ENCODE data around the gene BPGM.
"Not testable (repeated sequence)": the region's sequence is repeated elsewhere in the genome, so short reads cannot be mapped to it uniquely, and the experiment has no call there.

The BPGM gene

DNA sequence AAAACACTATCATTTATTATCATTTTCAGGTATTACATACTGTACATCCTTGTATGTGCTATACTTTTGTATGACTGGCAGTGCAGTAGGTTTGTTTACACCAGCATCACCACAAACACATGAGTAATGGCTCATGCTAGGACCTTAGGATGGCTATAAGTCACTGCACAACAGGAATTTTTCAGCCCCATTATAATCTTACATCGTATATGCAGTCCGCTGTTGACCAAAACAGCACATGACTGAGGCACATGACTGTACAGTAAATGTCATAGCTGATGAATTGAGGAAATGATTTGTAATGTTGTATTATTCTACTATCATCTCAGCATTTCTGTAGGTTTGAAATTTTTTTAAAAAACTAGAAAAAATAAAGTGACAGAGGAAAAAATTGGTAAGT, 38.6 kb downstream of the BPGM start:
- no peak for DNase-seq (ENCODE audit: low read depth, low spot score)
- no peaks in the 10 kb centered on the region for H3K36me3 ChIP-seq (ENCODE audit: control insufficient read depth, insufficient read depth, low read length)
- no peak overlapping the region for H3K27ac ChIP-seq (ENCODE audit: low read length)
- no peak overlapping the region for H3K4me3 ChIP-seq (ENCODE audit: low read length)
- no peaks in the 10 kb centered on the region for H3K4me1 ChIP-seq (ENCODE audit: control insufficient read depth, insufficient read depth, low read length)
- no CpG with 5 or more reads among the region's 2 CpGs for WGBS (ENCODE audit: insufficient coverage, insufficient read length)
- H3K27me3 ChIP-seq (ENCODE audit: control insufficient read depth, insufficient read depth, low read length), result no peaks in the 10 kb centered on the region
- H3K9me3 ChIP-seq (ENCODE audit: control insufficient read depth, insufficient read depth, low read length), result no peaks in the 10 kb centered on the region

DNA sequence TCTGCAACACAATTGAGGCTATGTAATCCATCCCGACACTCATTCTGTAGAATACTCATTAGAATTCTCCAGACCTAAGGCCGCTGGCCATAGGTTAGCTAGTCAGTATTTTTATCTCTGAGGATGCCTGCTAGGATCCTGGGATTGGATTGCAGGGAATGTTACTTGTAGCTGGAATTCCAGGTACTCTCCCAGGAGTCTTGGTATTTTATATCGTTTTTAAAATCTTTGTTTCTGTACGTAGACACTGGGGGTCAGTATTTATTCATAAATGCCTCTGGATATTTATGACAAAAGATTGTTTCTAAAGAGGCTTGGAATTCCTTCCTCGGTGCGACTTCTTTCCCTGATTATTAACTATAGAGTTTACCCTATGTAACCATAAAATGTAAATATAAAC, 40.1 kb downstream of the BPGM start:
- no peak overlapping the region for H3K4me3 ChIP-seq (ENCODE audit: low read length)
- H3K27me3 ChIP-seq (ENCODE audit: control insufficient read depth, insufficient read depth, low read length), result no peaks in the 10 kb centered on the region
- H3K4me1 ChIP-seq (ENCODE audit: control insufficient read depth, insufficient read depth, low read length), result no peaks in the 10 kb centered on the region
- no peaks in the 10 kb centered on the region for H3K36me3 ChIP-seq (ENCODE audit: control insufficient read depth, insufficient read depth, low read length)
- WGBS (ENCODE audit: insufficient coverage, insufficient read length), result no CpG with 5 or more reads among the region's 6 CpGs
- DNase-seq (ENCODE audit: low read depth, low spot score), result no peak
- H3K9me3 ChIP-seq (ENCODE audit: control insufficient read depth, insufficient read depth, low read length), result no peaks in the 10 kb centered on the region
- H3K27ac ChIP-seq (ENCODE audit: low read length), result no peak overlapping the region

DNA sequence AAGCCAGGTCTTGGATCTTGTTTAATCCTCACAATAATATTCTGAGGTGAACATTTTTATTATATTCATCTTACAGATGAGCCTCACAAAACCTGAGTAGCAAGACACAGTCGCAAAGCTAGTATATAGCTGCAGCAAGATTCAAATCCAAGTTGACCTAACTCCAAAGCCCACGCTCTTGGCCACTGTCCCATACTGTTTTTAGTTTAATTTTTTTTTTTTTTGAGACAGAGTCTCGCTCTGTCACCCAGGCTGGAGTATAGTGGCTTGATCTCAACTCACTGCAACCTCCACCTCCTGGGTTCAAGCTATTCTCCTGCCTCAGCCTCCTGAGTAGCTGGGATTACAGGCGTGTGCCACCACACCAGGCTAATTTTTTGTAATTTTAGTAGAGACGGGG, 42.9 kb downstream of the BPGM start:
- not testable (repeated sequence) for H3K4me1 ChIP-seq (ENCODE audit: control insufficient read depth, insufficient read depth, low read length); H3K27ac ChIP-seq (ENCODE audit: low read length); H3K4me3 ChIP-seq (ENCODE audit: low read length); DNase-seq (ENCODE audit: low read depth, low spot score); H3K9me3 ChIP-seq (ENCODE audit: control insufficient read depth, insufficient read depth, low read length); H3K36me3 ChIP-seq (ENCODE audit: control insufficient read depth, insufficient read depth, low read length); H3K27me3 ChIP-seq (ENCODE audit: control insufficient read depth, insufficient read depth, low read length)
- WGBS (ENCODE audit: insufficient coverage, insufficient read length), result no CpG with 5 or more reads among the region's 5 CpGs

DNA sequence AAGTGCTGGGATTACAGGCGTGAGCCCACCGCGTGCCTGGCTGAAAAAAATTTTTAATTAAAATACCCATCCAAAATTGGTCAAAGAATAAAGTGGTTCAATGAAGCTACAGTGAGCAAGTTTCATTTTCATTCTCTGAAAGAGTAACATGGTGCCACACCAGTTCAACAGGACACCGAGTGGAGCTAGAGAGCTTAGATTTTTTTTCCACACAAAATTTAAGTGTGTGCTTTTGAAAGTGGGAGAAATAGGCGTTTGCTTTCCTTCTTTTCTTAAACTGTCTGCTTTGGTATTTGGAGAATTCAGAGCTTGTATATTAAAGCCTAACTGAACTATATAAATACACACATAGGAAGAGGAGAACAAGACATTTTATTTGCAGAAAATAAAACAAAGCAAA, 43.4 kb downstream of the BPGM start:
- H3K4me3 ChIP-seq (ENCODE audit: low read length), result no peak overlapping the region
- H3K9me3 ChIP-seq (ENCODE audit: control insufficient read depth, insufficient read depth, low read length), result no peaks in the 10 kb centered on the region
- no peaks in the 10 kb centered on the region for H3K27me3 ChIP-seq (ENCODE audit: control insufficient read depth, insufficient read depth, low read length)
- no peak for DNase-seq (ENCODE audit: low read depth, low spot score)
- no CpG with 5 or more reads among the region's 5 CpGs for WGBS (ENCODE audit: insufficient coverage, insufficient read length)
- H3K36me3 ChIP-seq (ENCODE audit: control insufficient read depth, insufficient read depth, low read length), result no peaks in the 10 kb centered on the region
- no peaks in the 10 kb centered on the region for H3K4me1 ChIP-seq (ENCODE audit: control insufficient read depth, insufficient read depth, low read length)
- no peak overlapping the region for H3K27ac ChIP-seq (ENCODE audit: low read length)

DNA sequence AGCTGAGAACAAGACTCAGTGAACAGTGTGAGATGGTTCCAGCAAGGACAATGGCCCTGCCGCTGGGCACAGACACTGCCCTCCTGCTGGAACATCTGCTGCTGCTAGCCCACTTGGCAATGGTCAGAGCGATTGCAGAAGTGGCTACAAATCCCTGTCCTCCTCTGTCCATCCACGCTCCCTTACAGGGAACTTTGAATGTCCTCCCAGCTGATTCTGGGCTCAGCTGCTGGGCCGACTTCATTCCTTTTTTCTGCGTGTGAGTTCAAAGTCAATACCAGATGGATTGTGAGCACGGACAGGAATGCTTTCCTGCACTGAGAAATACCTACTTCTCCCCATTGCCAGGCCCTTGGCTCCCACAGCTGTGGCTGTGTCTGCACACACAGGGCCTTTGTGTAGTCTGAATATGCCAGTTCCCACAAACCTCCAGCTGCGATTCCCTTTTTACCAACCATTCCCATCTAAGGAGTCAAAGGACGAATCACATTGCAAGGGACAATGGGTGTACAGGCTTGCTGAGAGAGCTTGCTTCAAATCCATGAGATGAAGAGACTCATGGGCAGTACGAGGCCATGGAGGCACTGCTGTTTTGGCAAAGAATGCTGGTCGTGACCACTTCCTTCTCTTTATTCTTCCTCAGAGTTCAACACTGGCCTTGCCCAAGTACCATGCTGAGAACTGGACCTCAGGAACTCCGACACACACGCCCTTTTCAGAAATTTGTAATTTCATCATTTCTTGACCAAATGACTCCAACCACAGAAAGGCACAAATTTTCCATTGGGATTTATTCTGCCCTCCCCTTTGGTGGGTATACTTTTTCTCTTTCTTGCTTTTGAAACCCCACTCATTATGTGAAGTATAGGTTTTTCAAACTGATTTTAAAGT, 44.2 kb downstream of the BPGM start:
- no peak overlapping the region for H3K4me3 ChIP-seq (ENCODE audit: low read length)
- DNase-seq (ENCODE audit: low read depth, low spot score), result no peak
- WGBS (ENCODE audit: insufficient coverage, insufficient read length), result no CpG with 5 or more reads among the region's 12 CpGs
- no peaks in the 10 kb centered on the region for H3K4me1 ChIP-seq (ENCODE audit: control insufficient read depth, insufficient read depth, low read length)
- H3K36me3 ChIP-seq (ENCODE audit: control insufficient read depth, insufficient read depth, low read length), result no peaks in the 10 kb centered on the region
- no peaks in the 10 kb centered on the region for H3K9me3 ChIP-seq (ENCODE audit: control insufficient read depth, insufficient read depth, low read length)
- H3K27ac ChIP-seq (ENCODE audit: low read length), result no peak overlapping the region
- H3K27me3 ChIP-seq (ENCODE audit: control insufficient read depth, insufficient read depth, low read length), result no peaks in the 10 kb centered on the region

DNA sequence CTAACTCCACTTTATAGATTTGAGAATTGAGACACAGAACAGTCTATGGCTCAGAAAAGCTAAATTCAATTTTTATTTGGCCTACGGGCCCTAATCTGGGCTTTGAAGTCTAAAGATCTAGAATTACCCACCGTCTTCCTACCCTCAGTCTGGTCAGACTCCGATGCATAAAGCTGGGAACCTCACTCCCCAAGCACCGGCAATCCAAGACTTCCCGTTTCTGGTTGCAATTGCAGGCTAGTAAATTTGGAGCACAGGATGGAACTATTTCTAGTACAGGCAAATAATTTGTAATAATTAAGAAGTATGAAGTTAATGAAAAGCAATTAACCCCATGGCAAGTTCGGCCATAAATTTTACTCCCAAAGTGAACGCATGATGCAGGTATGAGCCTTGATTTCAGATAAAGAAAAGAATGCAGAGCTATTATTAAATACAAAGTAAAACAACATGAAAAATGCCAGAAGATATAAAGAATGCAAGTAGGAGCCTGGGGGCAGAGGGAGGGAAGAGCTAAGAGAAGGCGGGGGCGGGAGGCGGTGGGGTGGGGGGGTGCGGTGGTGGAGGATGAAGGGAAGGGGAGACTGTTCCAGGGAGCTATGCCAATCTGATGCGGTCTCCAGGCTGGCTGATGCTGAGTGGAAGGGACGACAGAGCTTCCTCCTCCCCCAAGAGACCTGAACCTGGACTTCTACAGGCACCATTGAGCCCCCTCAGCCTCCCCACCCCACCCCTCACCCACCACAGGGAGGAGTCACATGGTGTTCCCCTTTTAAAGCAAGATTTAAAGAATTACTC, 45.1 kb downstream of the BPGM start:
- no CpG with 5 or more reads among the region's 13 CpGs for WGBS (ENCODE audit: insufficient coverage, insufficient read length)
- no peak for DNase-seq (ENCODE audit: low read depth, low spot score)
- Histone ChIP-seq H3K4me3 (ENCODE audit: low read length) (no peak overlapping the region), H3K4me1 (ENCODE audit: control insufficient read depth, insufficient read depth, low read length) (no peaks in the 10 kb centered on the region), H3K27ac (ENCODE audit: low read length) (no peak overlapping the region), H3K9me3 (ENCODE audit: control insufficient read depth, insufficient read depth, low read length) (no peaks in the 10 kb centered on the region), H3K27me3 (ENCODE audit: control insufficient read depth, insufficient read depth, low read length) (no peaks in the 10 kb centered on the region), H3K36me3 (ENCODE audit: control insufficient read depth, insufficient read depth, low read length) (no peaks in the 10 kb centered on the region)

DNA sequence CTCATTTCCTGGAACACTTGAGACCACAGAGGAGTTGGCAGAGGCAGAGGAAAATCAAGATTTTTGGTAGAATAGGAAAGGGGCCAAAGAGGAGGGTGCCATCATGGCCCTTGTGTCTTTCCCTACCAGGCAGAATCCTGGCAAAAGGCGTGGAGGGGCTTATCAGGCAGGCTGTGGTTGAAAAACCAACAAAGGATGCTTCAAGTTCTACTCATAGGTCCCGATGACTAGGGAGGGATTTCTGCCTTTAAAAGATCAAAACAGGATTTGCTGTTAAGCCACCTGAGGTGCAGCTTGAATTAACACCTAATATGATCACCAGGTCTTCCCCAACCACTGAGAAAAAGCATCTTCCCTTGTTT, 45.7 kb downstream of the BPGM start:
- Histone ChIP-seq H3K36me3 (ENCODE audit: control insufficient read depth, insufficient read depth, low read length) (no peaks in the 10 kb centered on the region), H3K4me1 (ENCODE audit: control insufficient read depth, insufficient read depth, low read length) (no peaks in the 10 kb centered on the region), H3K27ac (ENCODE audit: low read length) (no peak overlapping the region), H3K9me3 (ENCODE audit: control insufficient read depth, insufficient read depth, low read length) (no peaks in the 10 kb centered on the region), H3K4me3 (ENCODE audit: low read length) (no peak overlapping the region), H3K27me3 (ENCODE audit: control insufficient read depth, insufficient read depth, low read length) (no peaks in the 10 kb centered on the region)
- no CpG with 5 or more reads among the region's 2 CpGs for WGBS (ENCODE audit: insufficient coverage, insufficient read length)
- no peak for DNase-seq (ENCODE audit: low read depth, low spot score)

DNA sequence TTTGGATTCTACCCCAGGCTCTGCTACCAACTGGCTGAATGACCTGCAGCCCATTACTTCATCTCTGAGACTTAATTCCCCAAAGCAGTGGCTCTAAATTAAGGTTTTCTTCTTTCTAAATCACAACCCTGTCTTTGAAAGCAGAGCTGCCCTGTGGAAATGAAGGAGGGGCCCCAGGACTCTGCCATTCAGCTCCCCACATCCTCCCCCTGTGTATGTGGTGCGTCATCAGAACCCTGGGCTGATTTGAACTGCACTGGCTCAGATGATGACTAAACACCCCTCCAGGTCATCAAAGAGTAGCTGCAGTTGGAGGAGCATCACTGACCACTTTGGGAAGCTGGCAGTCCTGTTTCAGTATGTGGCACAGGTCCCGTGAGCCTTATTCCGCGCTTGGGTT, 46.6 kb downstream of the BPGM start:
- Histone ChIP-seq H3K36me3 (ENCODE audit: control insufficient read depth, insufficient read depth, low read length) (no peaks in the 10 kb centered on the region), H3K4me1 (ENCODE audit: control insufficient read depth, insufficient read depth, low read length) (no peaks in the 10 kb centered on the region), H3K4me3 (ENCODE audit: low read length) (no peak overlapping the region), H3K27ac (ENCODE audit: low read length) (no peak overlapping the region), H3K27me3 (ENCODE audit: control insufficient read depth, insufficient read depth, low read length) (no peaks in the 10 kb centered on the region), H3K9me3 (ENCODE audit: control insufficient read depth, insufficient read depth, low read length) (no peaks in the 10 kb centered on the region)
- WGBS (ENCODE audit: insufficient coverage, insufficient read length), result no CpG with 5 or more reads among the region's 4 CpGs
- no peak for DNase-seq (ENCODE audit: low read depth, low spot score)

DNA sequence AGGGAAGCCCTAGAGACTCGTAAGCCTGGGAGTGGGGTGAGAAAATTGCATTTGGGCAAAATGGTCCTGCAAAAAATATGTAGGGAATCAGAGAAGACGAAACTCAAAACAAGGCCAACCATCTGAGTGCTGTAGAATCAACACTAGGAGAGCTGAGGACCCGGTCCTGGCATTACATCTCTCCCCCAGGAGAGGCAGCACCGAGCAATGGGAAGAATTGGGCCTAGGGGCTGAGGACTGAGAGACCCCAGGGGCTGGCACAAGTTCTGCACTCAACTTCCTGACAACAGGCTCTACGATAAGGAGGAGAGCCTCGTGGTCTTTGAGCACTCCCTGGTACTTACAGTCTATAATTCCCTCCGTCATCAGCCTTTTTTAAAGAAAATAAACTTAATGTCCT, 47.6 kb downstream of the BPGM start:
- WGBS (ENCODE audit: insufficient coverage, insufficient read length), result no CpG with 5 or more reads among the region's 7 CpGs

DNA sequence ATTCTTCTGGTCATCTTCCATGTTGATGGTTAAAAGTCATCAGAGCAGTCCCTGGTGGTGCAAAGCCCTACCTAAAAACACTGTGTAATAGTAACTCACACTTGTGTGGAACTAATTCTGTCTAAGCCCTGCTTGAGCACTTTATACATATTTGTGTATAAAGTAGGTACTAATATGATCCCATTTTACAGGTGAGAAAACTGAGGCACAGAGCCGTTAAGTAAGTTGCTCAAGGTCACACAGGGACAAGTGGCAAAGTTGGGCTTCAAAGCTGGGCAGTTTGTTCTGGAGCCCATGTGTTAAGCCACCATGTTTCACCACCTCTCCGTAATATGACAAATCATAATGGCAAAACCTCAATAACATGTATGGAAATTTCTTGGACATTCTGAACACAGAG, 48.1 kb downstream of the BPGM start:
- H3K9me3 ChIP-seq (ENCODE audit: control insufficient read depth, insufficient read depth, low read length), result no peaks in the 10 kb centered on the region
- no CpG with 5 or more reads among the region's 2 CpGs for WGBS (ENCODE audit: insufficient coverage, insufficient read length)
- no peaks in the 10 kb centered on the region for H3K4me1 ChIP-seq (ENCODE audit: control insufficient read depth, insufficient read depth, low read length)
- no peak for DNase-seq (ENCODE audit: low read depth, low spot score)
- H3K27me3 ChIP-seq (ENCODE audit: control insufficient read depth, insufficient read depth, low read length), result no peaks in the 10 kb centered on the region
- H3K36me3 ChIP-seq (ENCODE audit: control insufficient read depth, insufficient read depth, low read length), result no peaks in the 10 kb centered on the region
- no peak overlapping the region for H3K27ac ChIP-seq (ENCODE audit: low read length)
- H3K4me3 ChIP-seq (ENCODE audit: low read length), result no peak overlapping the region

More for the DNA sequence above, 47.6 kb downstream of the BPGM start:
- DNase-seq (ENCODE audit: low read depth, low spot score), result peak; percentile 37
- Histone ChIP-seq H3K4me3 (ENCODE audit: low read length) (no peak overlapping the region), H3K36me3 (ENCODE audit: control insufficient read depth, insufficient read depth, low read length) (no peaks in the 10 kb centered on the region), H3K27ac (ENCODE audit: low read length) (no peak overlapping the region), H3K27me3 (ENCODE audit: control insufficient read depth, insufficient read depth, low read length) (no peaks in the 10 kb centered on the region), H3K9me3 (ENCODE audit: control insufficient read depth, insufficient read depth, low read length) (no peaks in the 10 kb centered on the region), H3K4me1 (ENCODE audit: control insufficient read depth, insufficient read depth, low read length) (no peaks in the 10 kb centered on the region)
